ENCODE results near the gene GRK7. TPM values are rescaled to one million over a fixed set of nuclear protein-coding genes. Genes with fewer than 3 reads are reported as not detected.

GRK7 gene
- total RNA-seq, 4 donors from 2014 or later, result 0.11 TPM; not detected in 3

DNA sequence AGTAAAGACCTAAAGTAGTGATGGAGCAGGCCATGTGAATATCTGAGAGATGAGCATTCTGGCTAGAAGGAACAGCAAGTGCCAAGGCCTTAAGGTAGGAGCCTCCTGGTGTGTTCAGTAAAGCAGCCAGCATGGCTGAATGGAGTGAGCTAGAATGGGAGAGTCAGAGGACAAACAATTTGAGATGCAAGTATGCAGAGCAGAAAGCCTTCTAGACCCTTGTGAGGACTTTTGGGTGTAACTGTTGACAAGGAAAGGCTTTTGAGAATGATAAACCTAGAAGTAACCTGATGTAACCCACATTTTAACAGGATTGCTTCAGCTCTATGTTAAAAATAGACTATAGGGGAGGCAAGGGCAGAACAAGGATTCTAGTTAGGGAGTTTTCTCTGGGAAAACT is 40.0 kb upstream of the GRK7 start:
- no peak overlapping the region for H3K27ac ChIP-seq (replicated peaks in 1 of 4)
- intact Hi-C loops (cut with DNase I), result no loop called here
- DNase-seq (ENCODE audit: extremely low spot score), result no peak
- TF ChIP-seq POLR2A (IDR thresholded peaks at IDR 0.05; ENCODE audit: low read depth) (no peak), POLR2AphosphoS5 (IDR thresholded peaks at IDR 0.05) (no peak), EP300 (IDR thresholded peaks at IDR 0.05) (no peak)
- TF ChIP-seq, protein P1, sequence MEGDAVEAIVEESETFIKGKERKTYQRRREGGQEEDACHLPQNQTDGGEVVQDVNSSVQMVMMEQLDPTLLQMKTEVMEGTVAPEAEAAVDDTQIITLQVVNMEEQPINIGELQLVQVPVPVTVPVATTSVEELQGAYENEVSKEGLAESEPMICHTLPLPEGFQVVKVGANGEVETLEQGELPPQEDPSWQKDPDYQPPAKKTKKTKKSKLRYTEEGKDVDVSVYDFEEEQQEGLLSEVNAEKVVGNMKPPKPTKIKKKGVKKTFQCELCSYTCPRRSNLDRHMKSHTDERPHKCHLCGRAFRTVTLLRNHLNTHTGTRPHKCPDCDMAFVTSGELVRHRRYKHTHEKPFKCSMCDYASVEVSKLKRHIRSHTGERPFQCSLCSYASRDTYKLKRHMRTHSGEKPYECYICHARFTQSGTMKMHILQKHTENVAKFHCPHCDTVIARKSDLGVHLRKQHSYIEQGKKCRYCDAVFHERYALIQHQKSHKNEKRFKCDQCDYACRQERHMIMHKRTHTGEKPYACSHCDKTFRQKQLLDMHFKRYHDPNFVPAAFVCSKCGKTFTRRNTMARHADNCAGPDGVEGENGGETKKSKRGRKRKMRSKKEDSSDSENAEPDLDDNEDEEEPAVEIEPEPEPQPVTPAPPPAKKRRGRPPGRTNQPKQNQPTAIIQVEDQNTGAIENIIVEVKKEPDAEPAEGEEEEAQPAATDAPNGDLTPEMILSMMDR (IDR thresholded peaks at IDR 0.05), result no peak
- H3K9me3 ChIP-seq, result no peaks in the 10 kb centered on the region
- H3K27me3 ChIP-seq, result no peaks in the 10 kb centered on the region
- H3K36me3 ChIP-seq, result no peaks in the 10 kb centered on the region
- H3K4me1 ChIP-seq, result no peaks in the 10 kb centered on the region
- H3K4me3 ChIP-seq, result no peak overlapping the region

DNA sequence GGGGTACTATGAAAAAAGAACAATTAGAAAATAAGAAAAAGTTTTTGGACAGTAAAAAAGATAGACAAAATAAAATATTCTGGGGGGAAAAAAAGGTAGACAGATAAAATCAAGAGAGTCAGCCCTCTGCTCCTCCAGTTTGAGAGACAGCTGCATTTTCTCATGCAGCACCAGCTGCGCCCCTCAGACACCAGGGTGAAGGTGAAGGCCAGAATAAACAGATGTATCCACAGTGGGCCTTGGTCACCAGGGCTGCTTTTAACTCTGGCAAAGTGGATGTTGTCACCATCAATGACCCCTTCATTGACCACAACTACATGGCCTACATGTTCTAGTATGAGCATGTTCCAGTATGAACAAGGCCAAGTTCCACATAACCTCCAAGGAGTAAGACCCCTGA is 39.0 kb upstream of the GRK7 start:
- DNase-seq (ENCODE audit: extremely low spot score), result no peak
- no peak overlapping the region for H3K4me3 ChIP-seq
- TF ChIP-seq POLR2A (IDR thresholded peaks at IDR 0.05; ENCODE audit: low read depth) (no peak), POLR2AphosphoS5 (IDR thresholded peaks at IDR 0.05) (no peak), EP300 (IDR thresholded peaks at IDR 0.05) (no peak)
- TF ChIP-seq, protein P1 (IDR thresholded peaks at IDR 0.05), result no peak
- no peak overlapping the region for H3K27ac ChIP-seq (replicated peaks in 1 of 4)
- H3K27me3 ChIP-seq, result no peaks in the 10 kb centered on the region
- H3K36me3 ChIP-seq, result no peaks in the 10 kb centered on the region
- no peaks in the 10 kb centered on the region for H3K9me3 ChIP-seq
- intact Hi-C loops (cut with DNase I), result no loop called here
- 92% methylated on average over 1 of the region's 1 CpG for WGBS
- no peaks in the 10 kb centered on the region for H3K4me1 ChIP-seq

DNA sequence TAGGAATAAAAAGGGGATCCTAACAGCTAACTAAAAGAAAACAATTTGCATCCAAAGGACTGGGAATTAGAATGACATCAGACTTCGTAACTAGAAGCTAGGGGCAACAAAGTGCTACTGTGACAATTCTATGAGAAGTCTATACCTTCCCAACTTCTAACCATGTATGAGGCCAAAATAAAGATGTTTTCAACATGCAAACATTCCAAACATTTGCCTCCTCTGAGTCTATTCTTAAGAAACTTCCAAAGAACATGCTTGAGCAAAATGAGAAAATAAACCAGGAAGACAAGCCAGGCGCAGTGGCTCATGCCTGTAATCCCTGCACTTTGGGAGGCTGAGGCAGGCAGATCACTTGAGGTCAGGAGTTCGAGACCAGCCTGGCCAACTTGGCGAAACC is 38.2 kb upstream of the GRK7 start:
- intact Hi-C loops (cut with DNase I), result no loop called here
- DNase-seq (ENCODE audit: extremely low spot score), result no peak
- WGBS, result 93% methylated on average over 4 of the region's 4 CpGs

DNA sequence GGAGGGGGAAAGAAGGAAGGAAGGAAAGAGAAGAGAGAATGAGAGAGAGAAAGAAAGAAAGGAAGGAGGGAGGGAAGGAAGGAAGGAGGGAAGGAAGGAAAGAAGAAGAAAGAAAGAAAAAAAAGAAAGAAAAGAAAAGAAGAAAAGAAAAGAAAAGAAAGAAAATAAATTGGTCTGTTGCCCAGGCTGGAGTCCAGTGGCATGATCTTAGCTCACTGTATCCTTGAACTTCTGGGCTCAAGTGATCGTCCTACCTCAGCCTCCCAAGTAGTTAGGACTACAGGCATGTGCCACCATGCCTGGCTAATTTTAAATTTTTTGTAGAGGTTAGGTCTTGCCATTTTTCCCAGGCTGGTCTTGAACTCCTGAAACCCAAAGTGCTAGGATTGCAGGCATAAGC is 36.7 kb upstream of the GRK7 start:
- Histone ChIP-seq H3K4me1 (no peaks in the 10 kb centered on the region), H3K27me3 (no peaks in the 10 kb centered on the region), H3K27ac (replicated peaks in 1 of 4) (no peak overlapping the region), H3K4me3 (no peak overlapping the region), H3K36me3 (no peaks in the 10 kb centered on the region), H3K9me3 (no peaks in the 10 kb centered on the region)
- WGBS, result 71% methylated on average over 1 of the region's 1 CpG
- intact Hi-C loops (cut with DNase I), result no loop called here
- no peak for TF ChIP-seq EP300 (IDR thresholded peaks at IDR 0.05)
- TF ChIP-seq, protein P1 (IDR thresholded peaks at IDR 0.05), result no peak
- TF ChIP-seq POLR2A (IDR thresholded peaks at IDR 0.05; ENCODE audit: low read depth), result no peak
- TF ChIP-seq POLR2AphosphoS5 (IDR thresholded peaks at IDR 0.05), result no peak
- DNase-seq (ENCODE audit: extremely low spot score), result no peak

More for the DNA sequence above, 38.2 kb upstream of the GRK7 start:
- no peak overlapping the region for H3K27ac ChIP-seq (replicated peaks in 1 of 4)
- H3K4me3 ChIP-seq, result no peak overlapping the region
- H3K36me3 ChIP-seq, result no peaks in the 10 kb centered on the region
- TF ChIP-seq, protein P1 (IDR thresholded peaks at IDR 0.05), result no peak
- TF ChIP-seq POLR2AphosphoS5 (IDR thresholded peaks at IDR 0.05) (no peak), POLR2A (IDR thresholded peaks at IDR 0.05; ENCODE audit: low read depth) (no peak), EP300 (IDR thresholded peaks at IDR 0.05) (no peak)
- no peaks in the 10 kb centered on the region for H3K27me3 ChIP-seq
- no peaks in the 10 kb centered on the region for H3K9me3 ChIP-seq
- no peaks in the 10 kb centered on the region for H3K4me1 ChIP-seq

DNA sequence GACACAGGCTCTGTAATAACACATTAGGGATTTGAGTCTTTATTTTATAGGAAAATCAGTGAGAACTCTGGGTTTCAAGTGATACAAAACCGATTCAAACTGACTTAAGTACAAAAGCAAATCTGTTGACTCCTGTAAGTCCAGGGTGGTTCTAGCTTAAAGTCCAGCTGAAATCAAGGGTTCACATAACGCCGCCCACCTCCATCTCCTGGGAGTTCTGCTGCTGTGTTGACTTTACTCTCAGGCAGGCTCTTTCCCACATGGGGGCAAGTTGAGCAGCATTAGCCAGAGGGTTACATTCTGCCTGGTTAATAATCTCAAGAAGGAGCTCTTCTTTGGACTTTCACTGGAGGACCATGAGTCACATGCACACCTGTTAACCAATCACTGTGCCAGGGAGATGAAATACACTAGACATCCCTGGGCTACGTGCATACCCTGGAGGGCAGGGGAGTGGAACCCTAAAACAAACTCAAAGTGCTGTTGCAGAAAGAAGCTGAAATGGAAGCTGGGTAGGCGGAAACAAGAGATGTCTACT is 34.8 kb upstream of the GRK7 start:
- no peaks in the 10 kb centered on the region for H3K36me3 ChIP-seq
- no peaks in the 10 kb centered on the region for H3K4me1 ChIP-seq
- no peaks in the 10 kb centered on the region for H3K27me3 ChIP-seq
- no peak for TF ChIP-seq POLR2AphosphoS5 (IDR thresholded peaks at IDR 0.05)
- TF ChIP-seq, protein P1 (IDR thresholded peaks at IDR 0.05), result no peak
- no peak for TF ChIP-seq POLR2A (IDR thresholded peaks at IDR 0.05; ENCODE audit: low read depth)
- no peak for TF ChIP-seq EP300 (IDR thresholded peaks at IDR 0.05)
- WGBS, result 69% methylated on average over 5 of the region's 5 CpGs
- DNase-seq (ENCODE audit: extremely low spot score), result no peak
- H3K27ac ChIP-seq (replicated peaks in 1 of 4), result no peak overlapping the region
- no peak overlapping the region for H3K4me3 ChIP-seq
- no peaks in the 10 kb centered on the region for H3K9me3 ChIP-seq
- intact Hi-C loops (cut with DNase I), result no loop called here
